Hepatocyte (in vitro differentiated cells): ENCODE measurements around the gene LGALS3BP.
"Not testable (repeated sequence)": the region's sequence is repeated elsewhere in the genome, so short reads cannot be mapped to it uniquely, and the experiment has no call there.

Experiments used
- CTCF ChIP-seq: fragments of 200-600 bp; sonication (generic); IDR thresholded peaks from 2 replicates; pipeline ENCODE4 v1.5.1; 2016; ENCODE audit warnings: antibody characterized with exemption, mild to moderate bottlenecking; ENCODE audit not compliant: poor library complexity
- EZH2 ChIP-seq: fragments of 200-600 bp; sonication (generic); IDR thresholded peaks from 2 replicates; pipeline ENCODE4 v1.6.1; 2016; ENCODE audit warnings: antibody characterized with exemption, mild to moderate bottlenecking, borderline replicate concordance

GRCh38 chr17:79021929-79022328, 42.2 kb upstream of the LGALS3BP start:
- not testable (repeated sequence) for TF ChIP-seq CTCF, EZH2
